HG02943 (cell line): ENCODE measurements around the gene ARHGEF37.
"Not testable (repeated sequence)": the region's sequence is repeated elsewhere in the genome, so short reads cannot be mapped to it uniquely, and the experiment has no call there.

Source experiments
- ATAC-seq: cut with Tn5 transposase; IDR thresholded peaks from one replicate; pipeline ENCODE4 v1.9.1; 2021; ENCODE audit warnings: mild to moderate bottlenecking, low read depth, moderate library complexity; ENCODE audit not compliant: unreplicated experiment

Gene ARHGEF37

DNA sequence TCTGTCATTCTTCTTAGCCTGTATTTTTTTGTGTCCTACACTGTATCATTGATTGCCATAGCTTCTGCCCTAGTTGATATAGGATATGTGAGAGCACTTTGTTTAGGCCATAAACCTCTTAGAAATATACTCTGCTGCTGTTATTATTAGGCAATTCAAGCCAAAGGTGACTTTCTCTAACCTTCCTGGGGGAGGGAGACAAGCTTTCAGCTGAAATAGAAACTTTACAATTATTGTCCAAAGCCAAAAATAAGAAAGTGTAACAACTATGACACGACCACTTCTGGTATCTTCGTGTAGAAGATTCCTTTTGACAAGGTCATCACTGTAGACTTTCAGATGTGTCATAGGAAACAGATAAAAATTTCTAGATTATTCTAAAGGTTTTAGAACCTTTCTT is 17.8 kb upstream of the ARHGEF37 start:
- ATAC-seq: no peak

DNA sequence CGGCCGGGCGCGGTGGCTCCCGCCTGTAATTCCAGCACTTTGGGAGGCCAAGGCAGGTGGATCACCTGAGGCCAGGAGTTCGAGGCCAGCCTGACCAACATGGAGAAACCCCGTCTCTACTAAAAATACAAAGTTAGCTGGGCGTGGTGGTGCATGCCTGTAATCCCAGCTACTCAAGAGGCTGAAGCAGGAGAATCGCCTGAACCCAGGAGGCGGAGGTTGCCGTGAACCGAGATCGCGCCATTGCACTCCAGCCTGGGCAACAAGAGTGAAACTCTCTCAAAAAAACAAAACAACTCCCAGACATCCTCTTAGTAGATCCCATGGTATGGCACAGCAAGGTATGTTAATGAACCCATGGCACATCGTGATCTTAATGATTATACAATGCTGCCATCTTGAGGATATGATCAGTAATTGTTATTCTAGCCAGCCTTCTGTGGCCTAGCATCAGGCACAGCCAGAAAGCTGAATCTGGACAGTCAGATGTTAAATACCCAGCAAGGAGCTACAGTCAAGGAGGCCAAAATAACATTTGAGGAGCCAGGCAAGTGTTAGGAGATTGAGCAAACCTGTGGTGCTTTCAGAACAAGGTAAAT is 16.7 kb upstream of the ARHGEF37 start:
- ATAC-seq: peak; percentile 78

- no peak for ATAC-seq
Observed at GRCh38 chr5:149567226-149567625, 14.1 kb upstream of the ARHGEF37 start.

GRCh38 chr5:149572170-149572569 is 9.1 kb upstream of the ARHGEF37 start:
- no peak for ATAC-seq

DNA sequence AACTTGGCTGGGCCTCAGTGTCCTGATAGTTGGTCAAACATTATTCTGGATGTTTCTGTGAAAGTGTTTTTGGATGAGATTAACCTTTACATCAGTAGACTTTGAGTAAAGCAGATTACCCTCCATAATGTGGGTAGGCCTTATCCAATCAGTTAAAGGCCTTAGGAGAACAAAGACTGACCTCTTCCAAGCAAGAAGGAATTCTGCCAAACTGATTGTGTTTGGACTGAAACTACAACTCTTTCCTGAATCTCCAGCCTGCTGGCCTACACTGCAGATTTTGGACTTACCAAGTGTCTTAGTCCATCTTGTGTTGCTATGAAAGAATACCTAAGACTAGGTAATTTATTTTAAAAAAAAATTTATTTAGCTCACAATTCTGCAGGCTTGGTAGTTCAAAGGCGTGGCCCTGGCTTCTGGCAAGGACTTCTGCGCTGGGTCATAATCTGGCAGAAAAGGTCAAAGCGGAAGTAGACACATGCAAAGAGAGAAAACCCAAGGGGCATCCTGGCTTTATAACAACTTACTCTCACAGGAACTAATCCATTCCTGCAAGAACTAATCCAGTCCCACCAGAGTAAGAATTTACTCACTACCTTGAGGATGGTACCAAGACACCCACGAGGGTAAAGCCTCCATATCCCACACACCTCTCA is 8.6 kb upstream of the ARHGEF37 start:
- no peak for ATAC-seq

DNA sequence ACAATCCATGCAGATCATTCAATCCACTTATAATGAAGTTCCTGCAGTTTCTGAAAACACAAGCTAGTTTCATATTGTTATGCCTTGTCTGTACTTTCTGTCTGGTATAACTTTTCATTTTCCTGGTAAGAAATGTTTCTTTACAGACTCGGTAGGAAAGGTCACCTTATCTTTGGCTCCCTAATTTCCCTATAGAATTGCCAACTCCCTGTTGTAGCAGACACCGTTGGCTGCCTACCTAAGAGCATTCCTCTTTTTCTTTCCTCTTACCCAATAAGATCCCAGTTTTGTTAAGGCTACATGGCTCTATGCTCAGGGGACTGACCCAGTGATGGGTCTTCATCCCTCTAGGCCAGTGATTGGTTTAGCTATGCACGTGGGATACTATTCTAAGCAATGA is 6.2 kb upstream of the ARHGEF37 start:
- no peak for ATAC-seq

GRCh38 chr5:149576021-149576420 is 5.3 kb upstream of the ARHGEF37 start:
- ATAC-seq: no peak

- no peak for ATAC-seq
Observed at GRCh38 chr5:149578896-149579295, 2.4 kb upstream of the ARHGEF37 start.

DNA sequence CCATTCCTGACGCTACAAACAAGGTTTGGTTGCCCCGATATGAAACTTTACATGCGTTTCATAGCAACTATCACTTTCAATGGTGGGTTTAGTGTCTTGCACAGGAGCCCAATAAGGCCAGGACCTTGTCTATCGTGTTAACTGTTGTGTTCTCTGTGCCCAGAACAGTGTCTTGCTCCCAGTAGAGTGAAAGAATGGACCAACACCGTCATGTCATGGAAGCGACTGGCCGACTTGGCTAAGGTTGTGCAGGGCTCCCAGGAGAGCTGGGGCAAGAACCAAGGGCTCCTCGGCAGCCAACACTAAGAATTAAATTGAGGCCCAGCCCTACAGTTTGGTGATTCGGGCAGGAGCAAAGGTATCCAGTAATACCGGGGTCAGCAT is 498 bp upstream of the ARHGEF37 start:
- ATAC-seq: no peak

- ATAC-seq: no peak
Observed at GRCh38 chr5:149581931-149582768, 852 bp downstream of the ARHGEF37 start.

DNA sequence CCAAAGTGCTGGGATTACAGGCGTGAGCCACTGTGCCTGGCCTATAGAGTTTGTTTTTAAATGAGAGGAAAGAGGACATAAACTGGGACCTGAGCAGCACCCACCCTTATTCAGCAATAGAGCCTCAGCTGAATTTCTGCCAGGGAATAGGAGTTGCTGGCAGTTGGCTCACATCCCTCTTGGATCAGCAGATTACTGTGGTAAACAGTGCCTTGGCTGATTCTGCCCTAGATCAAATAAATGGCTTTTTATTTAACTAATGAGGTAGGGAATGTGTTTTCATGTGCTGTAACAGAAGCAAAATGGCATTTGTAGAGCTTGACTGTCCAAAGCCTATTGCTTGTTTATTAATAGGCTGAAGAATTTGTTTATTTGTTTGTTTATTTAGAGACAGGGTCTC is 2.1 kb downstream of the ARHGEF37 start:
- ATAC-seq: no peak

GRCh38 chr5:149584121-149584520 is 2.8 kb downstream of the ARHGEF37 start:
- no peak for ATAC-seq

DNA sequence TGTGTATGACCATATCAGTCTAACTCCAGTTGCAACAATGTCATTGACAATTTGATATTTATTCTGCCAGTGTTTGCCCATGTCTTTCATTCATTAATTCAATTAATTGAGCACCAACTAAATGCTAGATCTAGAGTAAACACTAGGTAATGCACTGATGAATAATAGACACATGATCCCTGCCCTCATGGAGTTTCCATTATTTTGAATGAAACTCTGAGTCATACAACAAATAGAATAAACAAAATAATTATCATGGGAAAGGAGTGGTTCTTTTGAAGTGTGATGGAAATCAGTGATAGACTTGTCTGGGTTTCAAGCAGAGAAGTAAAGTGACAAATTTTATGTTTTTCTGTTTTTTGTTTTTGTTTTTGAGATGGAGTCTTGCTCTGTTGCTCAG is 4.6 kb downstream of the ARHGEF37 start:
- no peak for ATAC-seq

DNA sequence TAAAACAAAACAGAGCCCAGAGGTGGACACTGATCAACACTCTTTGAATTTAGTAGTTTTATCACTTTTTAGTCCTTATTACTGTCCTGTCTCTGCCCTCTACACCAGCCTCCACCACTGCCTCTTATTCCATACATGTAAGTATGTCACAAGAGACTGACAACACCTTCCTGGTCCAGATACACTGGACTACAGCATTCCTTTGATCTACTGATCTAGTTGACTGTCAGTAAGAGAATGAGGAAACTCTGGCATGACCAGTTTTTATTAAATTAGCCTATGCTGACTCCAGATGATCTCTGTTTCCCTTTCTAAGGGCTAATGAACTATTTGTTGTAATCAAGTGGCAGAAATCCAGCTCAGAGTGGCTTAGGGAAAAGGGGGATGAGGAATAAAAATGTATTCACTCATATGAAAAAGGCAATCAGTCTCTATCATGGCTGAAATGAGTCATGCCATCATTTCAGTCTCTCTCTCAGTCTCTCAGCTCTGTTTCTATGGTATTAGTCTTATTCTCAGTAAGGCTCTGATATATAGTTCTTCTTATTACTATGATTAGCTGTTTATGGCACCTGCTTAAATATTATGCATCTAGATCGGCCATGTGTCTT is 5.5 kb downstream of the ARHGEF37 start:
- ATAC-seq: no peak

DNA sequence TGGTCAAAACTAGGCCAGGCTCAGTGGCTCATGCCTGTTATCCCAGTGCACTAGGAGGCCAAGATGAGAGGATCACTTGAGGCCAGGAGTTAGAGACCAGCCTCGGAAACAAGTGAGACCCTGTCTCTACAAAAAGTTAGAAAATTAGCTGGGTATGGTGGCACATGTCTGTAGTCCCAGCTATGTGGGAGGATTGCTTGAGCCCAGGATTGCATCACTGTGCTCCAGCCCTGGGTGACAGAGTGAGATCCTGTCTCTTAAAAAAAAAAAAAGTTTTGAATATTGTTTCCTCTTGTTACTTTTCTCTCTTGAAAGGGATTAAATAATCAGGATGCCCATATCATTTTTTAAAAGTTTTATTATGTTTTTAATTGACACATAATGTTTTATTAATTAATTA is 7.6 kb downstream of the ARHGEF37 start:
- no peak for ATAC-seq

DNA sequence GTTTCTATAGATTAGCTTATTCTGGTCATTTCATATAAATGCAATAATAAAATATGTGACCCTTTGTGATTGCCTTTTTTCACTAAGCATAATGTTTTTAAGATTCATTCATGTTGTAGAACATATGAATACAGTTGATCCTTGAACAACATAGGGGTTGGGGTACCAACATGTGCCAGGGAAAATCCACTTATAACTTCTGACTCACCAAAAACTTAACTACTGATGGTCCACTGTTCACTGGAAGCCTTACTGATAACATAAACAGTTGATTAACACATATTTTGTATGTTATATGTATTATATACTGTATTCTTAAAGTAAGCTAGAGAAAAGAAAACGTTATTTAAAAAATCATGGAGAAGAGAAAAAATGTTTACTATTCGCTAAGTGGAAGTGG is 12.1 kb downstream of the ARHGEF37 start:
- no peak for ATAC-seq

GRCh38 chr5:149594206-149594895 is 13.1 kb downstream of the ARHGEF37 start:
- no peak for ATAC-seq

GRCh38 chr5:149595105-149595504 is 13.8 kb downstream of the ARHGEF37 start:
- ATAC-seq: not testable (repeated sequence)

- ATAC-seq: no peak
Observed at GRCh38 chr5:149596712-149597111, 15.4 kb downstream of the ARHGEF37 start.

GRCh38 chr5:149597618-149598017 is 16.3 kb downstream of the ARHGEF37 start:
- no peak for ATAC-seq

- ATAC-seq: not testable (repeated sequence)
Observed at GRCh38 chr5:149598234-149598633, 16.9 kb downstream of the ARHGEF37 start.
